ENCODE measurements around the gene CTXND2. TPM values are rescaled to one million over a fixed set of nuclear protein-coding genes. Genes with fewer than 3 reads are reported as not detected.

The CTXND2 gene
- polyA plus RNA-seq, 1 donor, result not detected

- H3K27me3 ChIP-seq (ENCODE audit: control insufficient read depth, insufficient read depth, low read length), result no peaks in the 10 kb centered on the region
- no peak for DNase-seq
- H3K4me1 ChIP-seq (ENCODE audit: control insufficient read depth, insufficient read depth, low read length), result no peaks in the 10 kb centered on the region
- no peak overlapping the region for H3K4me3 ChIP-seq (ENCODE audit: low read length)
- H3K9me3 ChIP-seq (ENCODE audit: control insufficient read depth, low read depth, low read length), result no peaks in the 10 kb centered on the region
- H3K36me3 ChIP-seq (ENCODE audit: control insufficient read depth, insufficient read depth, low read length), result peaks cover 61% of the 10 kb centered on the region
- no peak overlapping the region for H3K27ac ChIP-seq (ENCODE audit: low read length)
Observed at GRCh38 chr1:150955280-150955679, 68.3 kb downstream of the CTXND2 start.

- Histone ChIP-seq H3K9me3 (ENCODE audit: control insufficient read depth, low read depth, low read length) (no peaks in the 10 kb centered on the region), H3K4me3 (ENCODE audit: low read length) (no peak overlapping the region), H3K27ac (ENCODE audit: low read length) (no peak overlapping the region), H3K36me3 (ENCODE audit: control insufficient read depth, insufficient read depth, low read length) (peaks cover 65% of the 10 kb centered on the region), H3K4me1 (ENCODE audit: control insufficient read depth, insufficient read depth, low read length) (peaks cover 2% of the 10 kb centered on the region), H3K27me3 (ENCODE audit: control insufficient read depth, insufficient read depth, low read length) (no peaks in the 10 kb centered on the region)
- WGBS (ENCODE audit: insufficient coverage, low lambda C conversion rate), result no CpG with 5 or more reads among the region's 11 CpGs
- DNase-seq, result no peak
Observed at GRCh38 chr1:150957666-150958065, 70.7 kb downstream of the CTXND2 start.

GRCh38 chr1:150960646-150961045 is 73.7 kb downstream of the CTXND2 start:
- no peaks in the 10 kb centered on the region for H3K9me3 ChIP-seq (ENCODE audit: control insufficient read depth, low read depth, low read length)
- H3K27me3 ChIP-seq (ENCODE audit: control insufficient read depth, insufficient read depth, low read length), result no peaks in the 10 kb centered on the region
- peaks cover 2% of the 10 kb centered on the region for H3K4me1 ChIP-seq (ENCODE audit: control insufficient read depth, insufficient read depth, low read length)
- no peak overlapping the region for H3K27ac ChIP-seq (ENCODE audit: low read length)
- WGBS (ENCODE audit: insufficient coverage, low lambda C conversion rate), result no CpG with 5 or more reads among the region's 7 CpGs
- peaks cover 78% of the 10 kb centered on the region for H3K36me3 ChIP-seq (ENCODE audit: control insufficient read depth, insufficient read depth, low read length)
- no peak overlapping the region for H3K4me3 ChIP-seq (ENCODE audit: low read length)
- DNase-seq, result no peak

GRCh38 chr1:150961756-150962155 is 74.8 kb downstream of the CTXND2 start:
- DNase-seq, result no peak
- no CpG with 5 or more reads among the region's 4 CpGs for WGBS (ENCODE audit: insufficient coverage, low lambda C conversion rate)
- Histone ChIP-seq H3K27ac (ENCODE audit: low read length) (no peak overlapping the region), H3K27me3 (ENCODE audit: control insufficient read depth, insufficient read depth, low read length) (no peaks in the 10 kb centered on the region), H3K9me3 (ENCODE audit: control insufficient read depth, low read depth, low read length) (no peaks in the 10 kb centered on the region), H3K36me3 (ENCODE audit: control insufficient read depth, insufficient read depth, low read length) (peaks cover 85% of the 10 kb centered on the region), H3K4me3 (ENCODE audit: low read length) (no peak overlapping the region), H3K4me1 (ENCODE audit: control insufficient read depth, insufficient read depth, low read length) (peaks cover 2% of the 10 kb centered on the region)

Other genes with a start within 250 kb of the CTXND2 start
- gene GOLPH3L, start 190.0 kb upstream of the CTXND2 start, polyA plus RNA-seq, result 41.4 TPM
- 0.21 TPM for gene HORMAD1, start 166.2 kb upstream of the CTXND2 start, polyA plus RNA-seq
- 61.7 TPM for gene CTSS, start 121.4 kb upstream of the CTXND2 start, polyA plus RNA-seq
- gene CTSK, start 78.9 kb upstream of the CTXND2 start, polyA plus RNA-seq, result 18.3 TPM
- gene ARNT, start 10.5 kb upstream of the CTXND2 start, polyA plus RNA-seq, result 35.2 TPM
- 56.7 TPM for gene SETDB1, start 39.2 kb downstream of the CTXND2 start, polyA plus RNA-seq
- gene CERS2, start 87.7 kb downstream of the CTXND2 start, polyA plus RNA-seq, result 310 TPM
- 3.2 TPM for gene ANXA9, start 95.2 kb downstream of the CTXND2 start, polyA plus RNA-seq
- gene MINDY1, start 119.8 kb downstream of the CTXND2 start, polyA plus RNA-seq, result 24.5 TPM
- 25.8 TPM for gene PRUNE1, start 121.3 kb downstream of the CTXND2 start, polyA plus RNA-seq
- gene BNIPL, start 149.4 kb downstream of the CTXND2 start, polyA plus RNA-seq, result 1.3 TPM
- 7.0 TPM for gene C1orf56, start 160.6 kb downstream of the CTXND2 start, polyA plus RNA-seq
- gene CDC42SE1, start 172.5 kb downstream of the CTXND2 start, polyA plus RNA-seq, result 58.2 TPM
- 17.4 TPM for gene MLLT11, start 173.3 kb downstream of the CTXND2 start, polyA plus RNA-seq
- 11.6 TPM for gene GABPB2, start 183.6 kb downstream of the CTXND2 start, polyA plus RNA-seq